Parathyroid adenoma (tissue), 2 donors: ENCODE data around the gene NRXN3.

Experiments used
- H2AFZ ChIP-seq: fragments of 300-600 bp; sonication (generic); one replicate; pipeline ENCODE4 v1.7.0; 2017; ENCODE audit warnings: antibody characterized with exemption, mild to moderate bottlenecking
- H3K27ac ChIP-seq: fragments of 300-600 bp; sonication (generic); one replicate; pipeline ENCODE4 v1.7.0; 2017
- H3K27me3 ChIP-seq: fragments of 300-600 bp; sonication (generic); one replicate; pipeline ENCODE4 v1.7.0; 2017; ENCODE audit warnings: low read length; ENCODE audit not compliant: control insufficient read depth, insufficient read depth
- H3K36me3 ChIP-seq: fragments of 300-600 bp; sonication (generic); one replicate; pipeline ENCODE4 v1.7.0; 2017; ENCODE audit warnings: low read length; ENCODE audit not compliant: control insufficient read depth, insufficient read depth
- H3K4me1 ChIP-seq: fragments of 300-600 bp; sonication (generic); one replicate; pipeline ENCODE4 v1.7.0; 2017; ENCODE audit warnings: control low read depth
- H3K4me2 ChIP-seq: fragments of 300-600 bp; sonication (generic); one replicate; pipeline ENCODE4 v1.7.0; 2017; ENCODE audit warnings: low read length
- H3K4me3 ChIP-seq: fragments of 300-600 bp; sonication (generic); one replicate; pipeline ENCODE4 v1.7.0; 2017; ENCODE audit warnings: low read depth, low read length
- H3K79me2 ChIP-seq: fragments of 300-600 bp; sonication (generic); one replicate; pipeline ENCODE4 v1.7.0; 2017; ENCODE audit warnings: control low read depth
- H3K9ac ChIP-seq: fragments of 300-600 bp; sonication (generic); one replicate; pipeline ENCODE4 v1.7.0; 2017; ENCODE audit warnings: mild to moderate bottlenecking
- H3K9me3 ChIP-seq: fragments of 300-600 bp; sonication (generic); one replicate; pipeline ENCODE4 v1.7.0; 2017; ENCODE audit warnings: low read length; ENCODE audit not compliant: control insufficient read depth
- CTCF ChIP-seq: fragments of 300-600 bp; sonication (generic); IDR thresholded peaks from one replicate; pipeline ENCODE4 v1.7.0; 2017; ENCODE audit warnings: antibody characterized with exemption, mild to moderate bottlenecking
- donor health status: primary hyperparathyroidism.

NRXN3 gene

GRCh38 chr14:79702197-79702596 lies 1532.0 kb downstream of the NRXN3 start:
- Histone ChIP-seq H3K27ac (no peak overlapping the region), H3K9me3 (no peaks in the 10 kb centered on the region), H3K79me2 (no peaks in the 10 kb centered on the region), H3K4me2 (no peak overlapping the region), H3K4me3 (no peak overlapping the region), H3K27me3 (no peaks in the 10 kb centered on the region), H3K36me3 (no peaks in the 10 kb centered on the region), H2AFZ (no peak overlapping the region), H3K9ac (no peak overlapping the region), H3K4me1 (peaks cover 13% of the 10 kb centered on the region)
- TF ChIP-seq CTCF, result no peak

- Histone ChIP-seq H3K27ac (no peak overlapping the region), H3K4me2 (no peak overlapping the region), H3K9me3 (no peaks in the 10 kb centered on the region), H3K79me2 (no peaks in the 10 kb centered on the region), H3K4me3 (no peak overlapping the region), H3K27me3 (no peaks in the 10 kb centered on the region), H2AFZ (no peak overlapping the region), H3K36me3 (no peaks in the 10 kb centered on the region), H3K4me1 (peaks cover 13% of the 10 kb centered on the region), H3K9ac (no peak overlapping the region)
- TF ChIP-seq CTCF, result no peak
These were observed 1533.0 kb downstream of the NRXN3 start for GRCh38 chr14:79703209-79703608.

- no peak overlapping the region for H3K4me3 ChIP-seq
- no peaks in the 10 kb centered on the region for H3K9me3 ChIP-seq
- H3K36me3 ChIP-seq, result no peaks in the 10 kb centered on the region
- TF ChIP-seq CTCF, result no peak
- no peak overlapping the region for H3K4me2 ChIP-seq
- H3K79me2 ChIP-seq, result no peaks in the 10 kb centered on the region
- no peak overlapping the region for H3K9ac ChIP-seq
- H3K27me3 ChIP-seq, result no peaks in the 10 kb centered on the region
- peaks cover 13% of the 10 kb centered on the region for H3K4me1 ChIP-seq
- H3K27ac ChIP-seq, result no peak overlapping the region
- no peak overlapping the region for H2AFZ ChIP-seq
These were observed 1534.1 kb downstream of the NRXN3 start for GRCh38 chr14:79704041-79704807.

- peaks cover 3% of the 10 kb centered on the region for H3K79me2 ChIP-seq
- H3K9me3 ChIP-seq, result no peaks in the 10 kb centered on the region
- H3K4me2 ChIP-seq, result no peak overlapping the region
- no peak overlapping the region for H3K4me3 ChIP-seq
- no peak for TF ChIP-seq CTCF
- no peaks in the 10 kb centered on the region for H3K27me3 ChIP-seq
- no peak overlapping the region for H3K9ac ChIP-seq
- H3K36me3 ChIP-seq, result no peaks in the 10 kb centered on the region
- no peak overlapping the region for H2AFZ ChIP-seq
- no peak overlapping the region for H3K27ac ChIP-seq
- H3K4me1 ChIP-seq, result peaks cover 13% of the 10 kb centered on the region
These were observed 1535.1 kb downstream of the NRXN3 start for GRCh38 chr14:79705126-79705894.
